ENCODE measurements around the gene PRDX1.
"Not testable (repeated sequence)": the region's sequence is repeated elsewhere in the genome, so short reads cannot be mapped to it uniquely, and the experiment has no call there.

DNA sequence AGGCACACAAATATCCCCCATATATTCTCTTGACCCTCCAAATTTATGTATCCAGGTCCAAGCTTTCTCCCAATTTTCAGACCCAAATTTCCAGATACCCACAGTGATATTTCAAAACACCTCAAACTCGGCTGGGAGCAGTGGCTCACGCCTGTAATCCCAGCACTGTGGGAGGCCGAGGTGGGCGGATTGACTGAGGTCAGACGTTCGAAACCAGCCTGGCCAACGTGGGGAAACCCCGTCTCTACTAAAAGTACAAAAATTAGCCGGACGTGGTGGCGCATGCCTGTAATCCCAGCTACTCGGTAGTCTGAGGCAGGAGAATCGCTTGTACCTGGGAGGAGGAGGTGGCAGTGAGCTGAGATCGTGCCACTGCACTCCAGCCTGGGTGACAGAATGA lies 32.3 kb downstream of the PRDX1 start:
- TF ChIP-seq, protein P1, sequence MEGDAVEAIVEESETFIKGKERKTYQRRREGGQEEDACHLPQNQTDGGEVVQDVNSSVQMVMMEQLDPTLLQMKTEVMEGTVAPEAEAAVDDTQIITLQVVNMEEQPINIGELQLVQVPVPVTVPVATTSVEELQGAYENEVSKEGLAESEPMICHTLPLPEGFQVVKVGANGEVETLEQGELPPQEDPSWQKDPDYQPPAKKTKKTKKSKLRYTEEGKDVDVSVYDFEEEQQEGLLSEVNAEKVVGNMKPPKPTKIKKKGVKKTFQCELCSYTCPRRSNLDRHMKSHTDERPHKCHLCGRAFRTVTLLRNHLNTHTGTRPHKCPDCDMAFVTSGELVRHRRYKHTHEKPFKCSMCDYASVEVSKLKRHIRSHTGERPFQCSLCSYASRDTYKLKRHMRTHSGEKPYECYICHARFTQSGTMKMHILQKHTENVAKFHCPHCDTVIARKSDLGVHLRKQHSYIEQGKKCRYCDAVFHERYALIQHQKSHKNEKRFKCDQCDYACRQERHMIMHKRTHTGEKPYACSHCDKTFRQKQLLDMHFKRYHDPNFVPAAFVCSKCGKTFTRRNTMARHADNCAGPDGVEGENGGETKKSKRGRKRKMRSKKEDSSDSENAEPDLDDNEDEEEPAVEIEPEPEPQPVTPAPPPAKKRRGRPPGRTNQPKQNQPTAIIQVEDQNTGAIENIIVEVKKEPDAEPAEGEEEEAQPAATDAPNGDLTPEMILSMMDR (tag by site-specific recombination; IDR thresholded peaks at IDR 0.05): not testable (repeated sequence)
- TF ChIP-seq, protein P2, sequence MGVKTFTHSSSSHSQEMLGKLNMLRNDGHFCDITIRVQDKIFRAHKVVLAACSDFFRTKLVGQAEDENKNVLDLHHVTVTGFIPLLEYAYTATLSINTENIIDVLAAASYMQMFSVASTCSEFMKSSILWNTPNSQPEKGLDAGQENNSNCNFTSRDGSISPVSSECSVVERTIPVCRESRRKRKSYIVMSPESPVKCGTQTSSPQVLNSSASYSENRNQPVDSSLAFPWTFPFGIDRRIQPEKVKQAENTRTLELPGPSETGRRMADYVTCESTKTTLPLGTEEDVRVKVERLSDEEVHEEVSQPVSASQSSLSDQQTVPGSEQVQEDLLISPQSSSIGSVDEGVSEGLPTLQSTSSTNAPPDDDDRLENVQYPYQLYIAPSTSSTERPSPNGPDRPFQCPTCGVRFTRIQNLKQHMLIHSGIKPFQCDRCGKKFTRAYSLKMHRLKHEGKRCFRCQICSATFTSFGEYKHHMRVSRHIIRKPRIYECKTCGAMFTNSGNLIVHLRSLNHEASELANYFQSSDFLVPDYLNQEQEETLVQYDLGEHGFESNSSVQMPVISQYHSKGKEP (tag by site-specific recombination; IDR thresholded peaks at IDR 0.05): not testable (repeated sequence)
- not testable (repeated sequence) for TF ChIP-seq ZNF610 (tag by site-specific recombination; IDR thresholded peaks at IDR 0.05; ENCODE audit: borderline replicate concordance); ZNF146 (tag by site-specific recombination; IDR thresholded peaks at IDR 0.05); ZNF529 (tag by site-specific recombination; IDR thresholded peaks at IDR 0.05; ENCODE audit: insufficient replicate concordance); ZBTB1 (tag by site-specific recombination; IDR thresholded peaks at IDR 0.05)
- TF ChIP-seq, protein P3, sequence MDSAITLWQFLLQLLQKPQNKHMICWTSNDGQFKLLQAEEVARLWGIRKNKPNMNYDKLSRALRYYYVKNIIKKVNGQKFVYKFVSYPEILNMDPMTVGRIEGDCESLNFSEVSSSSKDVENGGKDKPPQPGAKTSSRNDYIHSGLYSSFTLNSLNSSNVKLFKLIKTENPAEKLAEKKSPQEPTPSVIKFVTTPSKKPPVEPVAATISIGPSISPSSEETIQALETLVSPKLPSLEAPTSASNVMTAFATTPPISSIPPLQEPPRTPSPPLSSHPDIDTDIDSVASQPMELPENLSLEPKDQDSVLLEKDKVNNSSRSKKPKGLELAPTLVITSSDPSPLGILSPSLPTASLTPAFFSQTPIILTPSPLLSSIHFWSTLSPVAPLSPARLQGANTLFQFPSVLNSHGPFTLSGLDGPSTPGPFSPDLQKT (IDR thresholded peaks at IDR 0.05; ENCODE audit: borderline replicate concordance, low read depth, low read length): not testable (repeated sequence)
- TF ChIP-seq, protein P4, sequence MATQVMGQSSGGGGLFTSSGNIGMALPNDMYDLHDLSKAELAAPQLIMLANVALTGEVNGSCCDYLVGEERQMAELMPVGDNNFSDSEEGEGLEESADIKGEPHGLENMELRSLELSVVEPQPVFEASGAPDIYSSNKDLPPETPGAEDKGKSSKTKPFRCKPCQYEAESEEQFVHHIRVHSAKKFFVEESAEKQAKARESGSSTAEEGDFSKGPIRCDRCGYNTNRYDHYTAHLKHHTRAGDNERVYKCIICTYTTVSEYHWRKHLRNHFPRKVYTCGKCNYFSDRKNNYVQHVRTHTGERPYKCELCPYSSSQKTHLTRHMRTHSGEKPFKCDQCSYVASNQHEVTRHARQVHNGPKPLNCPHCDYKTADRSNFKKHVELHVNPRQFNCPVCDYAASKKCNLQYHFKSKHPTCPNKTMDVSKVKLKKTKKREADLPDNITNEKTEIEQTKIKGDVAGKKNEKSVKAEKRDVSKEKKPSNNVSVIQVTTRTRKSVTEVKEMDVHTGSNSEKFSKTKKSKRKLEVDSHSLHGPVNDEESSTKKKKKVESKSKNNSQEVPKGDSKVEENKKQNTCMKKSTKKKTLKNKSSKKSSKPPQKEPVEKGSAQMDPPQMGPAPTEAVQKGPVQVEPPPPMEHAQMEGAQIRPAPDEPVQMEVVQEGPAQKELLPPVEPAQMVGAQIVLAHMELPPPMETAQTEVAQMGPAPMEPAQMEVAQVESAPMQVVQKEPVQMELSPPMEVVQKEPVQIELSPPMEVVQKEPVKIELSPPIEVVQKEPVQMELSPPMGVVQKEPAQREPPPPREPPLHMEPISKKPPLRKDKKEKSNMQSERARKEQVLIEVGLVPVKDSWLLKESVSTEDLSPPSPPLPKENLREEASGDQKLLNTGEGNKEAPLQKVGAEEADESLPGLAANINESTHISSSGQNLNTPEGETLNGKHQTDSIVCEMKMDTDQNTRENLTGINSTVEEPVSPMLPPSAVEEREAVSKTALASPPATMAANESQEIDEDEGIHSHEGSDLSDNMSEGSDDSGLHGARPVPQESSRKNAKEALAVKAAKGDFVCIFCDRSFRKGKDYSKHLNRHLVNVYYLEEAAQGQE (tag by site-specific recombination; IDR thresholded peaks at IDR 0.05): not testable (repeated sequence)
- TF ChIP-seq, protein P5, sequence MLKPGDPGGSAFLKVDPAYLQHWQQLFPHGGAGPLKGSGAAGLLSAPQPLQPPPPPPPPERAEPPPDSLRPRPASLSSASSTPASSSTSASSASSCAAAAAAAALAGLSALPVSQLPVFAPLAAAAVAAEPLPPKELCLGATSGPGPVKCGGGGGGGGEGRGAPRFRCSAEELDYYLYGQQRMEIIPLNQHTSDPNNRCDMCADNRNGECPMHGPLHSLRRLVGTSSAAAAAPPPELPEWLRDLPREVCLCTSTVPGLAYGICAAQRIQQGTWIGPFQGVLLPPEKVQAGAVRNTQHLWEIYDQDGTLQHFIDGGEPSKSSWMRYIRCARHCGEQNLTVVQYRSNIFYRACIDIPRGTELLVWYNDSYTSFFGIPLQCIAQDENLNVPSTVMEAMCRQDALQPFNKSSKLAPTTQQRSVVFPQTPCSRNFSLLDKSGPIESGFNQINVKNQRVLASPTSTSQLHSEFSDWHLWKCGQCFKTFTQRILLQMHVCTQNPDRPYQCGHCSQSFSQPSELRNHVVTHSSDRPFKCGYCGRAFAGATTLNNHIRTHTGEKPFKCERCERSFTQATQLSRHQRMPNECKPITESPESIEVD (tag by site-specific recombination; IDR thresholded peaks at IDR 0.05): not testable (repeated sequence)
- TF ChIP-seq, protein P6, sequence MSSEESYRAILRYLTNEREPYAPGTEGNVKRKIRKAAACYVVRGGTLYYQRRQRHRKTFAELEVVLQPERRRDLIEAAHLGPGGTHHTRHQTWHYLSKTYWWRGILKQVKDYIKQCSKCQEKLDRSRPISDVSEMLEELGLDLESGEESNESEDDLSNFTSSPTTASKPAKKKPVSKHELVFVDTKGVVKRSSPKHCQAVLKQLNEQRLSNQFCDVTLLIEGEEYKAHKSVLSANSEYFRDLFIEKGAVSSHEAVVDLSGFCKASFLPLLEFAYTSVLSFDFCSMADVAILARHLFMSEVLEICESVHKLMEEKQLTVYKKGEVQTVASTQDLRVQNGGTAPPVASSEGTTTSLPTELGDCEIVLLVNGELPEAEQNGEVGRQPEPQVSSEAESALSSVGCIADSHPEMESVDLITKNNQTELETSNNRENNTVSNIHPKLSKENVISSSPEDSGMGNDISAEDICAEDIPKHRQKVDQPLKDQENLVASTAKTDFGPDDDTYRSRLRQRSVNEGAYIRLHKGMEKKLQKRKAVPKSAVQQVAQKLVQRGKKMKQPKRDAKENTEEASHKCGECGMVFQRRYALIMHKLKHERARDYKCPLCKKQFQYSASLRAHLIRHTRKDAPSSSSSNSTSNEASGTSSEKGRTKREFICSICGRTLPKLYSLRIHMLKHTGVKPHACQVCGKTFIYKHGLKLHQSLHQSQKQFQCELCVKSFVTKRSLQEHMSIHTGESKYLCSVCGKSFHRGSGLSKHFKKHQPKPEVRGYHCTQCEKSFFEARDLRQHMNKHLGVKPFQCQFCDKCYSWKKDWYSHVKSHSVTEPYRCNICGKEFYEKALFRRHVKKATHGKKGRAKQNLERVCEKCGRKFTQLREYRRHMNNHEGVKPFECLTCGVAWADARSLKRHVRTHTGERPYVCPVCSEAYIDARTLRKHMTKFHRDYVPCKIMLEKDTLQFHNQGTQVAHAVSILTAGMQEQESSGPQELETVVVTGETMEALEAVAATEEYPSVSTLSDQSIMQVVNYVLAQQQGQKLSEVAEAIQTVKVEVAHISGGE (tag by site-specific recombination; conservative IDR thresholded peaks at IDR 0.05; ENCODE audit: low read depth): not testable (repeated sequence)
- TF ChIP-seq, protein P7, sequence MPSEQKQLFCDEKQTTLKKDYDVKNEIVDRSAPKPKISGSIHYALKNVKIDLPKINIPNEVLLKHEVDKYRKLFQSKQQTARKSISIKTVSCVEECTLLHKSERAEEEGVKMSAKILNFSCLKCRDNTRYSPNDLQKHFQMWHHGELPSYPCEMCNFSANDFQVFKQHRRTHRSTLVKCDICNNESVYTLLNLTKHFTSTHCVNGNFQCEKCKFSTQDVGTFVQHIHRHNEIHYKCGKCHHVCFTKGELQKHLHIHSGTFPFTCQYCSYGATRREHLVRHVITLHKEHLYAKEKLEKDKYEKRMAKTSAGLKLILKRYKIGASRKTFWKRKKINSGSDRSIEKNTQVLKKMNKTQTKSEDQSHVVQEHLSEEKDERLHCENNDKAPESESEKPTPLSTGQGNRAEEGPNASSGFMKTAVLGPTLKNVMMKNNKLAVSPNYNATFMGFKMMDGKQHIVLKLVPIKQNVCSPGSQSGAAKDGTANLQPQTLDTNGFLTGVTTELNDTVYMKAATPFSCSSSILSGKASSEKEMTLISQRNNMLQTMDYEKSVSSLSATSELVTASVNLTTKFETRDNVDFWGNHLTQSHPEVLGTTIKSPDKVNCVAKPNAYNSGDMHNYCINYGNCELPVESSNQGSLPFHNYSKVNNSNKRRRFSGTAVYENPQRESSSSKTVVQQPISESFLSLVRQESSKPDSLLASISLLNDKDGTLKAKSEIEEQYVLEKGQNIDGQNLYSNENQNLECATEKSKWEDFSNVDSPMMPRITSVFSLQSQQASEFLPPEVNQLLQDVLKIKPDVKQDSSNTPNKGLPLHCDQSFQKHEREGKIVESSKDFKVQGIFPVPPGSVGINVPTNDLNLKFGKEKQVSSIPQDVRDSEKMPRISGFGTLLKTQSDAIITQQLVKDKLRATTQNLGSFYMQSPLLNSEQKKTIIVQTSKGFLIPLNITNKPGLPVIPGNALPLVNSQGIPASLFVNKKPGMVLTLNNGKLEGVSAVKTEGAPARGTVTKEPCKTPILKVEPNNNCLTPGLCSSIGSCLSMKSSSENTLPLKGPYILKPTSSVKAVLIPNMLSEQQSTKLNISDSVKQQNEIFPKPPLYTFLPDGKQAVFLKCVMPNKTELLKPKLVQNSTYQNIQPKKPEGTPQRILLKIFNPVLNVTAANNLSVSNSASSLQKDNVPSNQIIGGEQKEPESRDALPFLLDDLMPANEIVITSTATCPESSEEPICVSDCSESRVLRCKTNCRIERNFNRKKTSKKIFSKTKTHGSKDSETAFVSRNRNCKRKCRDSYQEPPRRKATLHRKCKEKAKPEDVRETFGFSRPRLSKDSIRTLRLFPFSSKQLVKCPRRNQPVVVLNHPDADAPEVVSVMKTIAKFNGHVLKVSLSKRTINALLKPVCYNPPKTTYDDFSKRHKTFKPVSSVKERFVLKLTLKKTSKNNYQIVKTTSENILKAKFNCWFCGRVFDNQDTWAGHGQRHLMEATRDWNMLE (tag by site-specific recombination; conservative IDR thresholded peaks at IDR 0.05; ENCODE audit: low read depth): not testable (repeated sequence)

Measured in HEK293 (cell line).